Ishikawa (cell line): ENCODE measurements around the gene ERLEC1.

Experiments
- CEBPB ChIP-seq: IDR thresholded peaks from 2 replicates; pipeline ENCODE4 v1.6.1; 2012
- CREB1 ChIP-seq: IDR thresholded peaks from 2 replicates; pipeline ENCODE4 v1.6.1; 2012; ENCODE audit warnings: low read depth
- EGR1 ChIP-seq: IDR thresholded peaks from 2 replicates; pipeline ENCODE4 v1.6.1; 2012
- EP300 ChIP-seq: IDR thresholded peaks from 2 replicates; pipeline ENCODE4 v1.6.1; 2012; ENCODE audit warnings: borderline replicate concordance
- FOXM1 ChIP-seq: IDR thresholded peaks from 2 replicates; pipeline ENCODE4 v1.6.1; 2012; ENCODE audit warnings: low read depth, borderline replicate concordance
- NFIC ChIP-seq: IDR thresholded peaks from 2 replicates; pipeline ENCODE4 v1.6.1; 2012
- RAD21 ChIP-seq: IDR thresholded peaks from 2 replicates; pipeline ENCODE4 v1.6.1; 2012; ENCODE audit warnings: low read depth
- TAF1 ChIP-seq: IDR thresholded peaks from 2 replicates; pipeline ENCODE4 v1.6.1; 2012; ENCODE audit warnings: low read depth, mild to moderate bottlenecking
- TCF12 ChIP-seq: IDR thresholded peaks from 2 replicates; pipeline ENCODE4 v1.6.1; 2012; ENCODE audit warnings: low read depth
- TEAD4 ChIP-seq: IDR thresholded peaks from 2 replicates; pipeline ENCODE4 v1.6.1; 2012
- YY1 ChIP-seq: IDR thresholded peaks from 2 replicates; pipeline ENCODE4 v1.6.1; 2012; ENCODE audit warnings: low read depth
- ZBTB7A ChIP-seq: IDR thresholded peaks from 2 replicates; pipeline ENCODE4 v1.6.1; 2012; ENCODE audit warnings: low read depth
- TF ChIP-seq, protein P1 (sequence below): IDR thresholded peaks from 2 replicates; pipeline ENCODE4 v1.6.1; 2012; ENCODE audit warnings: low read depth, mild to moderate bottlenecking
- TF ChIP-seq, protein P2 (sequence below): IDR thresholded peaks from 2 replicates; pipeline ENCODE4 v1.6.1; 2012

ERLEC1 gene

DNA sequence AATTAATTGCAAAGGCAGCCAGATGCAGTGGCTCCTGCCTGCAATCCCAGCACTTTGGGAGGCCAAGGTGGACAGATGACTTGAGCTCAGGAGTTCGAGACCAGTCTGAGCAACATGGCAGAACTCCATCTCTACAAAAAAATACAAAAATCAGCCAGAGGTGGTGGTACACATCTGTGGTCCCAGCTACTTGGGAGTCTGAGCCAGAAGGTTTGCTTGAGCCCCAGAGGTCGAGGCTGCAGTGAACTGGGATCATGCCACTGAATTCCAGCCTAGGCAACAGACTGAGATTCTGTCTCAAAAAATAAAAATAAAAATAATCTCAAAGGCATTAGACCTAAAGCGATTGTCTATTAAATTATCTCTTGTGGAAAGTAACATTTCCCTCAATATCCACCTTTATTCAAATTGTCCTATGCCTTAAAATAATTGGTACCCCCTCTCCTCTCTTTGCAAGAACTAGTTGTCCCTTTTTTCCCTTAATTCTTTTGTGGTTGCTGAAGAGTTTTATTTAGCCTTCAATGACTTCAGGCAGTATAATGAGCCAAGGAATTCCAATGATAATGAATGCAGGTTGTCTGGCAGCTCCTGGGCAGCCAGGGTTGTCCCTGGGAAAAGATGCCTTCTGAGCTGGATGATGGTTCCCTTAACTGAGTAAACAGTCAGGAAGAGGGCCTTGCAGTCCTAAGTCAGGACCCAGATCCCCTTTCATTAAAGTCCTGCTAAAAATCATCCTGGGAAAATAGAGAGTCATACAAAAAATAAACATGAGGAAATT lies 40.7 kb downstream of the ERLEC1 start:
- TF ChIP-seq, protein P1, sequence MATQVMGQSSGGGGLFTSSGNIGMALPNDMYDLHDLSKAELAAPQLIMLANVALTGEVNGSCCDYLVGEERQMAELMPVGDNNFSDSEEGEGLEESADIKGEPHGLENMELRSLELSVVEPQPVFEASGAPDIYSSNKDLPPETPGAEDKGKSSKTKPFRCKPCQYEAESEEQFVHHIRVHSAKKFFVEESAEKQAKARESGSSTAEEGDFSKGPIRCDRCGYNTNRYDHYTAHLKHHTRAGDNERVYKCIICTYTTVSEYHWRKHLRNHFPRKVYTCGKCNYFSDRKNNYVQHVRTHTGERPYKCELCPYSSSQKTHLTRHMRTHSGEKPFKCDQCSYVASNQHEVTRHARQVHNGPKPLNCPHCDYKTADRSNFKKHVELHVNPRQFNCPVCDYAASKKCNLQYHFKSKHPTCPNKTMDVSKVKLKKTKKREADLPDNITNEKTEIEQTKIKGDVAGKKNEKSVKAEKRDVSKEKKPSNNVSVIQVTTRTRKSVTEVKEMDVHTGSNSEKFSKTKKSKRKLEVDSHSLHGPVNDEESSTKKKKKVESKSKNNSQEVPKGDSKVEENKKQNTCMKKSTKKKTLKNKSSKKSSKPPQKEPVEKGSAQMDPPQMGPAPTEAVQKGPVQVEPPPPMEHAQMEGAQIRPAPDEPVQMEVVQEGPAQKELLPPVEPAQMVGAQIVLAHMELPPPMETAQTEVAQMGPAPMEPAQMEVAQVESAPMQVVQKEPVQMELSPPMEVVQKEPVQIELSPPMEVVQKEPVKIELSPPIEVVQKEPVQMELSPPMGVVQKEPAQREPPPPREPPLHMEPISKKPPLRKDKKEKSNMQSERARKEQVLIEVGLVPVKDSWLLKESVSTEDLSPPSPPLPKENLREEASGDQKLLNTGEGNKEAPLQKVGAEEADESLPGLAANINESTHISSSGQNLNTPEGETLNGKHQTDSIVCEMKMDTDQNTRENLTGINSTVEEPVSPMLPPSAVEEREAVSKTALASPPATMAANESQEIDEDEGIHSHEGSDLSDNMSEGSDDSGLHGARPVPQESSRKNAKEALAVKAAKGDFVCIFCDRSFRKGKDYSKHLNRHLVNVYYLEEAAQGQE: no peak
- TF ChIP-seq FOXM1 (no peak), TAF1 (no peak), RAD21 (no peak), ZBTB7A (no peak), TCF12 (no peak), EP300 (no peak), EGR1 (no peak), TEAD4 (no peak), CREB1 (no peak), NFIC (no peak), CEBPB (no peak)
- TF ChIP-seq, protein P2, sequence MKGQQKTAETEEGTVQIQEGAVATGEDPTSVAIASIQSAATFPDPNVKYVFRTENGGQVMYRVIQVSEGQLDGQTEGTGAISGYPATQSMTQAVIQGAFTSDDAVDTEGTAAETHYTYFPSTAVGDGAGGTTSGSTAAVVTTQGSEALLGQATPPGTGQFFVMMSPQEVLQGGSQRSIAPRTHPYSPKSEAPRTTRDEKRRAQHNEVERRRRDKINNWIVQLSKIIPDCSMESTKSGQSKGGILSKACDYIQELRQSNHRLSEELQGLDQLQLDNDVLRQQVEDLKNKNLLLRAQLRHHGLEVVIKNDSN: no peak

DNA sequence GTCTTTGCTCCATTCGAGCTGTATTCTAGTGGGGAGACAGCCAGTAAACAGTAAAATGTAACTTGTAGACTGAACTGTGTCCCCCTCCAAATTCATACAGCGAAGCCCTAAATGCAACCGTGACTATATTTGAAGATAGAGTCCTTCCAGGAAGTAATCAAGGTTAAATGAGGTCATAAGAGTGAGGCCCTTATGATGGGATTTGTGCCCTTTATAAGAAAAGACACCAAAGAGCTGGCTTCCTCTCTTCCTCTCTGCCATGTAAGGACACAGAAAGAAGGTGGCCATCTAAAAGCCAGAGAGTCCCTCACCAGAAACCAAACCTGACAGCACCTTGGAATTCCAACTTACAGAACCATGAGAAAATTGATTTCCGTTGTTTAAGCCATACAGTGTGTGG lies 41.5 kb downstream of the ERLEC1 start:
- TF ChIP-seq CEBPB (no peak), CREB1 (no peak), EGR1 (no peak), NFIC (no peak), TEAD4 (no peak), ZBTB7A (no peak)
- TF ChIP-seq, protein P1: no peak

DNA sequence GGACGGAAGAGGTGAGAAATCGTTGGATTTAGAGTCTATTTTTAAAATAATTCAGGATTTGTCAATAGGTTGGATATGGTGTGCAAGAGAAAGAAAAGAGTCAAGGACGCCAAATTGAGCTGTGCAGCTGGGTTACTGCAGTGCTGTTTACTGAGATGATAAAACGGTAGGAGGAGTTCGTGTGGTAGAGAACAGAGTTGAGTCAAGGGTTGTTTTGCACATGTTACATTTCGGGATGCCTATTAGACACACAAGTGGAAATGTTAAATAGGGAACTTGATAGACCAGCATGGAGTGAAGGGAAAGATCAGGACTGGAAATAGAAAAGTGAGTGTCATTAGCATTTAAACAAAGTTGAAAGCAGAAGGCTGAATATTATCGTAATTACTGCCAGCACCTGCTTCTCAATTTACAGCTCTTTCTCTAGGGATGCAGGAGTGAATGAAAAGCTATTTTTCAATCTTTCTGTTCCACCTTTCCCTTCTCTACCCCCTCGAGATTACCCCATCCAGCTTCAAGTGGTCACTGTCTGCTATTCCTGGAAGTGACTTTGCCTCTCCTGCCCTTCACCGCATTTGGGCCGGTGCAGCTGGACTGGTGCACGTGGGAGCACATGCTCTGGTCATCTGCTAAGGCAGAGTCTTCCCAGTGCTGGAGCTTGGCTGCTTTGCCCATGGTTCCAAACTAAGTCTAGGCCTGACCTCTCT lies 42.6 kb downstream of the ERLEC1 start:
- no peak for TF ChIP-seq CEBPB
- no peak for TF ChIP-seq FOXM1
- no peak for TF ChIP-seq YY1
- TF ChIP-seq TEAD4: no peak
- no peak for TF ChIP-seq EP300
- no peak for TF ChIP-seq NFIC
- TF ChIP-seq TCF12: no peak
- no peak for TF ChIP-seq TAF1
- TF ChIP-seq, protein P1: no peak
- no peak for TF ChIP-seq EGR1

DNA sequence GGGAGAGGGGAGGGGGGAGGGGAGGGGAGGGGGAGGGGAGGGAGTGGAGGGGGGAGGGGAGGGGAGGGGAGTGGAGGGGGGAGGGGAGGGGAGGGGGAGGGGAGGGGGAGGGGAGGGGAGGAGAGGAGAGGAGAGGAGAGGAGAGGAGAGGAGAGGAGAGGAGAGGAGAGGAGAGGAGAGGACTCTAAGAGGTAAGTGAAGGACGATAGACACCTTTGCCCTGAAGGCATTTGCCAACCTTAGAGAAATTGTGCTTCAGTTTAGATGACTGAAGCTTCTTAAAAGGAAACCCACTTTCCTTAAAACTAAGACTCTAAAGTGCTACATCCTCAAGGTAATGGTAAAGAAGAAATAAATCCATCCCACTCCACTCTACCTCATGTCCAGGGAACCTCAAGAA lies 53.7 kb downstream of the ERLEC1 start:
- TF ChIP-seq, protein P1: no peak
- TF ChIP-seq, protein P2: no peak
- no peak for TF ChIP-seq TAF1
- TF ChIP-seq RAD21: no peak
- TF ChIP-seq EGR1: no peak
- TF ChIP-seq CEBPB: no peak
- TF ChIP-seq ZBTB7A: no peak
